OCI-LY3 (cell line): ENCODE results near the gene PLD6.
"Not testable (repeated sequence)": the region's sequence is repeated elsewhere in the genome, so short reads cannot be mapped to it uniquely, and the experiment has no call there.

Experiments used
- H2AFZ ChIP-seq: fragments of 200-600, 300-600 bp; shearing (Covaris generic); 2 replicates; pipeline ENCODE4 v1.6.0; 2014; ENCODE audit warnings: antibody characterized with exemption, low read depth, low read length
- H3K27ac ChIP-seq: fragments of 200-600, 300-600 bp; sonication (generic); 2 replicates; pipeline ENCODE4 v1.5.1; 2014; ENCODE audit warnings: mild to moderate bottlenecking, low read length, moderate library complexity, mixed read lengths
- H3K27me3 ChIP-seq: fragments of 200-600, 300-600 bp; sonication (generic); 2 replicates; pipeline ENCODE4 v1.6.1; 2014; ENCODE audit warnings: low read depth, low read length, mixed read lengths
- H3K36me3 ChIP-seq: fragments of 200-600, 300-600 bp; sonication (generic); replicated peaks from 2 replicates; pipeline ENCODE3; 2014; ENCODE audit warnings: low read depth, low read length, mixed read lengths
- H3K4me1 ChIP-seq: fragments of 300-600, 200-600 bp; sonication (generic); 2 replicates; pipeline ENCODE4 v1.6.1; 2014; ENCODE audit warnings: low read length, mixed read lengths
- H3K4me2 ChIP-seq: fragments of 200-600, 300-600 bp; sonication (generic); 2 replicates; pipeline ENCODE4 v1.6.1; 2014; ENCODE audit warnings: low read length, mixed read lengths
- H3K4me3 ChIP-seq: fragments of 300-600, 200-600 bp; sonication (generic); 2 replicates; pipeline ENCODE4 v1.5.1; 2014; ENCODE audit warnings: antibody characterized with exemption, mild to moderate bottlenecking, low read length, moderate library complexity
- H3K79me2 ChIP-seq: fragments of 300-600, 200-600 bp; shearing (Covaris generic); 2 replicates; pipeline ENCODE4 v1.6.1; 2014; ENCODE audit warnings: mild to moderate bottlenecking, low read length, mixed read lengths
- H3K9ac ChIP-seq: fragments of 300-600, 200-600 bp; shearing (Covaris generic); 2 replicates; pipeline ENCODE4 v1.6.0; 2014; ENCODE audit warnings: mild to moderate bottlenecking, low read length, moderate library complexity
- H3K9me3 ChIP-seq: fragments of 200-600, 300-600 bp; shearing (Covaris generic); 2 replicates; pipeline ENCODE4 v1.6.1; 2014; ENCODE audit warnings: low read length, mixed read lengths; ENCODE audit not compliant: insufficient read depth
- H4K20me1 ChIP-seq: fragments of 200-600, 300-600 bp; sonication (generic); 2 replicates; pipeline ENCODE4 v1.6.1; 2016; ENCODE audit warnings: low read length, mixed read lengths; ENCODE audit not compliant: insufficient read depth
- EZH2phosphoT487 ChIP-seq: fragments of 200-600 bp; shearing (Covaris generic); IDR thresholded peaks from 2 replicates; pipeline ENCODE4 v1.6.1; 2018; ENCODE audit warnings: antibody characterized with exemption, mixed run types, low read depth
- TF ChIP-seq, protein P1 (sequence below): fragments of 200-600, 300-600 bp; sonication (generic); IDR thresholded peaks from 2 replicates; pipeline ENCODE4 v1.5.1; 2014; ENCODE audit warnings: antibody characterized with exemption, low read length, low read depth

Gene PLD6

DNA sequence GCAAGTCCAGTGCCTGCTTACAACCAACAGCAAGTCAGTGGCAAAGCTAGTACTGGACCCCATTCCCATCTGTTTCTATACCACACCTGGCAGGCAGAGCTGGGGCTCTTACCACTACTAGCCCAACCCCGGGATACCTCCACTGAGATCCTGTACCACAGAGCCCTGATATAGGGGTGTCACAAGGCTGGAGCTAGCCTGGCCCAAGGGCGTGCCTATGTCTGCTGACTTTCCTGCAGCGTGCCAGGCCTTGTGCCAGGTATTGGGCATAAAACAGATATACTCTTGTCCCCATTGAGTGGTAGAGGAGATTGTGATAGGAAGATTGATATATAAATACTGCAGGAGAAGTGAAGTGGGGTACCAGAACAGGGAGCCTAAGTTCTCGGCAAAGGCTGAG lies 44.4 kb downstream of the PLD6 start:
- no peak for TF ChIP-seq EZH2phosphoT487
- TF ChIP-seq, protein P1, sequence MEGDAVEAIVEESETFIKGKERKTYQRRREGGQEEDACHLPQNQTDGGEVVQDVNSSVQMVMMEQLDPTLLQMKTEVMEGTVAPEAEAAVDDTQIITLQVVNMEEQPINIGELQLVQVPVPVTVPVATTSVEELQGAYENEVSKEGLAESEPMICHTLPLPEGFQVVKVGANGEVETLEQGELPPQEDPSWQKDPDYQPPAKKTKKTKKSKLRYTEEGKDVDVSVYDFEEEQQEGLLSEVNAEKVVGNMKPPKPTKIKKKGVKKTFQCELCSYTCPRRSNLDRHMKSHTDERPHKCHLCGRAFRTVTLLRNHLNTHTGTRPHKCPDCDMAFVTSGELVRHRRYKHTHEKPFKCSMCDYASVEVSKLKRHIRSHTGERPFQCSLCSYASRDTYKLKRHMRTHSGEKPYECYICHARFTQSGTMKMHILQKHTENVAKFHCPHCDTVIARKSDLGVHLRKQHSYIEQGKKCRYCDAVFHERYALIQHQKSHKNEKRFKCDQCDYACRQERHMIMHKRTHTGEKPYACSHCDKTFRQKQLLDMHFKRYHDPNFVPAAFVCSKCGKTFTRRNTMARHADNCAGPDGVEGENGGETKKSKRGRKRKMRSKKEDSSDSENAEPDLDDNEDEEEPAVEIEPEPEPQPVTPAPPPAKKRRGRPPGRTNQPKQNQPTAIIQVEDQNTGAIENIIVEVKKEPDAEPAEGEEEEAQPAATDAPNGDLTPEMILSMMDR: no peak
- H3K79me2 ChIP-seq: no peaks in the 10 kb centered on the region
- H3K9ac ChIP-seq: no peak overlapping the region
- no peaks in the 10 kb centered on the region for H3K9me3 ChIP-seq
- H3K27ac ChIP-seq: no peak overlapping the region
- no peaks in the 10 kb centered on the region for H4K20me1 ChIP-seq
- no peak overlapping the region for H3K4me3 ChIP-seq
- no peak overlapping the region for H3K4me2 ChIP-seq
- H2AFZ ChIP-seq: no peak overlapping the region
- H3K27me3 ChIP-seq: no peaks in the 10 kb centered on the region
- no peaks in the 10 kb centered on the region for H3K36me3 ChIP-seq
- H3K4me1 ChIP-seq: no peaks in the 10 kb centered on the region

DNA sequence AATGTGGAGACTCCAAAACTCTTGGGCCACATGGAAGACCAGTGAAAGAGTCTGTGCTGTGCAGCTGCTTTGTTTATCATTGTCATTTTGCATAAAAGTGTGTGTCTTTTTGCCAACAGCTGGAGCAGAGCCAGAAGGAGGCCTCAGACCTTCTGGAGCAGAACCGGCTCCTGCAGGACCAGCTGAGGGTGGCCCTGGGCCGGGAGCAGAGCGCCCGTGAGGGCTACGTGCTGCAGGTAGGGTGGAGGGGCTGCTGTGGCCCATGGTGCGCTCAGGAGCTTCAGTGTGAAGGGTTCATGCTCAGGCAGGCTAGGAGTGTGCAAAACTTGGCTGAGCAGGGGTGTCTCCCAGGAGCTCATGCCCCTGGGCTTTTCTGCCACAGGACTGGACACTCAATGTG lies 45.0 kb downstream of the PLD6 start:
- TF ChIP-seq, protein P1: no peak
- no peak for TF ChIP-seq EZH2phosphoT487
- no peaks in the 10 kb centered on the region for H3K36me3 ChIP-seq
- H3K4me2 ChIP-seq: no peak overlapping the region
- H3K4me3 ChIP-seq: no peak overlapping the region
- H2AFZ ChIP-seq: no peak overlapping the region
- no peaks in the 10 kb centered on the region for H3K9me3 ChIP-seq
- H3K9ac ChIP-seq: no peak overlapping the region
- H4K20me1 ChIP-seq: no peaks in the 10 kb centered on the region
- no peaks in the 10 kb centered on the region for H3K4me1 ChIP-seq
- H3K27ac ChIP-seq: no peak overlapping the region
- H3K27me3 ChIP-seq: no peaks in the 10 kb centered on the region
- no peaks in the 10 kb centered on the region for H3K79me2 ChIP-seq

DNA sequence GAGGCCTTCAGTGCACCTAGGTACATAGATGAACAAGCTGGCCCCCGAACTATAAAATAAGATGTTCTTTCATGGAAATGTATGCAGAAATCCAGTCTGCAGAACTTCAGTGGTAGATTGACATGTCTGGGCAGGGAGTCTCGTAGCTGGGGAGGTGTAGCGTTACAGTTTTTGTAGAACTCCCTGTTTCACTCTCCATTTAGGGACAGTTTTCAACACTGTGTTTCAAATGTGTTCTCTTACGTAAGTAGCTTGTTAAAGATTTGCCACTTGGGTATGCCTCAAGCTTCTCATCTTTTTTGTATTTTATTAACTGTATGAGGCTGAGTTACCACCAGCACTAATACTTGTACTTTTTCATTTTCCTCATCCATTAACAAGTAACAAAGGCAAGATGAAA lies 46.6 kb downstream of the PLD6 start:
- H3K4me3 ChIP-seq: no peak overlapping the region
- H3K27ac ChIP-seq: no peak overlapping the region
- H2AFZ ChIP-seq: no peak overlapping the region
- no peaks in the 10 kb centered on the region for H3K79me2 ChIP-seq
- no peaks in the 10 kb centered on the region for H4K20me1 ChIP-seq
- H3K9me3 ChIP-seq: no peaks in the 10 kb centered on the region
- H3K27me3 ChIP-seq: no peaks in the 10 kb centered on the region
- H3K4me2 ChIP-seq: no peak overlapping the region
- TF ChIP-seq, protein P1: no peak
- no peak for TF ChIP-seq EZH2phosphoT487
- no peak overlapping the region for H3K9ac ChIP-seq
- H3K36me3 ChIP-seq: no peaks in the 10 kb centered on the region
- no peaks in the 10 kb centered on the region for H3K4me1 ChIP-seq

DNA sequence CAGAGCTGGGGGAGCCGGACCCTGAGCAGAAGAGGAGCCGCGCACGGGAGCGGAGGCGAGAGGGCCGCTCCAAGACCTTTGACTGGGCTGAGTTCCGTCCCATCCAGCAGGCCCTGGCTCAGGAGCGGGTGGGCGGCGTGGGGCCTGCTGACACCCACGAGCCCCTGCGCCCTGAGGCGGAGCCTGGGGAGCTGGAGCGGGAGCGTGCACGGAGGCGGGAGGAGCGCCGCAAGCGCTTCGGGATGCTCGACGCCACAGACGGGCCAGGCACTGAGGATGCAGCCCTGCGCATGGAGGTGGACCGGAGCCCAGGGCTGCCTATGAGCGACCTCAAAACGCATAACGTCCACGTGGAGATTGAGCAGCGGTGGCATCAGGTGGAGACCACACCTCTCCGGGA lies 47.6 kb downstream of the PLD6 start:
- not testable (repeated sequence) for H3K4me2 ChIP-seq, H3K79me2 ChIP-seq, H3K4me3 ChIP-seq, H3K9me3 ChIP-seq, H2AFZ ChIP-seq, H3K36me3 ChIP-seq, H3K27ac ChIP-seq, H3K27me3 ChIP-seq, H4K20me1 ChIP-seq, H3K4me1 ChIP-seq, H3K9ac ChIP-seq

DNA sequence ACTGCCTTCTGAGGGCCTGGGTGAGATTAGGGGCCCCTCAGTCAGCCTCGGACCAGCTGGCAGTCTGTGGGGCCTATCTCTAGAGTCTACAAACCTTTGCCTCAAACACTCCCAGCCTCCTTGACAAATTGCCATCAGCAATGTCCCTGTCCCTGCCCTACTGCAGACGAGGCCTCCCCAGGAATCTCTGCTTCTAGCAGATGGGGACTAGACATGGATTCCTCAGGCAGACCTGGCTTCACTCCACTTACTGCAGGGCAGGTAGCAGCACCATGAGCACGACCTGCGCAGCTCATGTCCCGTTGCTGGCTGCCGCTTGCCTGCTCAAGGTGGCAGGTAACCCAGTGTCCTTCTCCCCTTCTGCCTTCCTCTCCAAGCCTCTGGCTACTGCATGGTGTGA lies 49.1 kb downstream of the PLD6 start:
- H3K27me3 ChIP-seq: no peaks in the 10 kb centered on the region
- no peaks in the 10 kb centered on the region for H3K9me3 ChIP-seq
- TF ChIP-seq, protein P1: no peak
- TF ChIP-seq EZH2phosphoT487: no peak
- H2AFZ ChIP-seq: no peak overlapping the region
- no peaks in the 10 kb centered on the region for H3K4me1 ChIP-seq
- no peaks in the 10 kb centered on the region for H3K79me2 ChIP-seq
- no peak overlapping the region for H3K4me2 ChIP-seq
- no peaks in the 10 kb centered on the region for H4K20me1 ChIP-seq
- H3K36me3 ChIP-seq: no peaks in the 10 kb centered on the region
- no peak overlapping the region for H3K4me3 ChIP-seq
- H3K9ac ChIP-seq: no peak overlapping the region
- no peak overlapping the region for H3K27ac ChIP-seq
